ENCODE measurements around the gene PLEKHM3. TPM values are rescaled to one million over a fixed set of nuclear protein-coding genes. Genes with fewer than 3 reads are reported as not detected.

The PLEKHM3 gene
- total and polyA plus RNA-seq, 2 of the 13 experiments (the other 11 are each of a cell fraction or from before 2014, with no cell fraction given): 4.5 to 4.7 TPM

GRCh38 chr2:207935991-207936370 lies 89.3 kb downstream of the PLEKHM3 start (continued):
- TF ChIP-seq ZNF646 (CRISPR knock-in tag; IDR thresholded peaks at IDR 0.05): 0 out of 2 replicates have a peak, but pooled peaks have one; percentile 7
- TF ChIP-seq FOXP4 (CRISPR knock-in tag; IDR thresholded peaks at IDR 0.05): peak; percentile 56
- no peak for TF ChIP-seq PLRG1 (conservative IDR thresholded peaks at IDR 0.05)
- no peak for TF ChIP-seq ZNF142 (CRISPR knock-in tag; IDR thresholded peaks at IDR 0.05)
- TF ChIP-seq ZNF329 (CRISPR knock-in tag; IDR thresholded peaks at IDR 0.05; ENCODE audit: low read depth): no peak
- TF ChIP-seq AKNA (CRISPR knock-in tag; IDR thresholded peaks at IDR 0.05; ENCODE audit: borderline replicate concordance): no peak
- peak; percentile 26; the same call in 1 of the 2 replicates for TF ChIP-seq NCOA2 (CRISPR knock-in tag; IDR thresholded peaks at IDR 0.05)
- TF ChIP-seq CEBPB (IDR thresholded peaks at IDR 0.05; ENCODE audit: borderline replicate concordance, low read depth, low read length): no peak
- TF ChIP-seq HNF4G (IDR thresholded peaks at IDR 0.05; ENCODE audit: borderline replicate concordance, low read depth, low read length): peak; percentile 87
- peak; percentile 52; the same call in 1 of the 2 replicates for TF ChIP-seq HNF4G (CRISPR knock-in tag; IDR thresholded peaks at IDR 0.05; ENCODE audit: borderline replicate concordance, low read depth)

Data from HepG2 (cell line).